Activated T-cell treated with anti-CD3 and anti-CD28 coated beads, Interleukin-2, amount 50 U/mL, for 24 hours (primary cell): ENCODE data around the gene TRMU.

Source experiments
- DNase-seq: peaks from one replicate; pipeline ENCODE4 v3.0.0-alpha.2; 2020
- H3K27ac Mint-ChIP-seq: 2 replicates; pipeline ENCODE4 v1.8.0; 2020; ENCODE audit warnings: mild to moderate bottlenecking, mixed read lengths
- H3K27me3 Mint-ChIP-seq: 2 replicates; pipeline ENCODE4 v1.8.0; 2020; ENCODE audit warnings: mixed read lengths
- H3K36me3 Mint-ChIP-seq: 2 replicates; pipeline ENCODE4 v1.8.0; 2020; ENCODE audit warnings: low read depth, mixed read lengths
- H3K4me1 Mint-ChIP-seq: 2 replicates; pipeline ENCODE4 v1.8.0; 2020; ENCODE audit warnings: low read depth, mixed read lengths
- H3K4me3 Mint-ChIP-seq: 2 replicates; pipeline ENCODE4 v1.8.0; 2020; ENCODE audit warnings: mild to moderate bottlenecking, moderate library complexity, mixed read lengths
- H3K9me3 Mint-ChIP-seq: 2 replicates; pipeline ENCODE4 v1.8.0; 2020; ENCODE audit warnings: mixed read lengths

The TRMU gene

DNA sequence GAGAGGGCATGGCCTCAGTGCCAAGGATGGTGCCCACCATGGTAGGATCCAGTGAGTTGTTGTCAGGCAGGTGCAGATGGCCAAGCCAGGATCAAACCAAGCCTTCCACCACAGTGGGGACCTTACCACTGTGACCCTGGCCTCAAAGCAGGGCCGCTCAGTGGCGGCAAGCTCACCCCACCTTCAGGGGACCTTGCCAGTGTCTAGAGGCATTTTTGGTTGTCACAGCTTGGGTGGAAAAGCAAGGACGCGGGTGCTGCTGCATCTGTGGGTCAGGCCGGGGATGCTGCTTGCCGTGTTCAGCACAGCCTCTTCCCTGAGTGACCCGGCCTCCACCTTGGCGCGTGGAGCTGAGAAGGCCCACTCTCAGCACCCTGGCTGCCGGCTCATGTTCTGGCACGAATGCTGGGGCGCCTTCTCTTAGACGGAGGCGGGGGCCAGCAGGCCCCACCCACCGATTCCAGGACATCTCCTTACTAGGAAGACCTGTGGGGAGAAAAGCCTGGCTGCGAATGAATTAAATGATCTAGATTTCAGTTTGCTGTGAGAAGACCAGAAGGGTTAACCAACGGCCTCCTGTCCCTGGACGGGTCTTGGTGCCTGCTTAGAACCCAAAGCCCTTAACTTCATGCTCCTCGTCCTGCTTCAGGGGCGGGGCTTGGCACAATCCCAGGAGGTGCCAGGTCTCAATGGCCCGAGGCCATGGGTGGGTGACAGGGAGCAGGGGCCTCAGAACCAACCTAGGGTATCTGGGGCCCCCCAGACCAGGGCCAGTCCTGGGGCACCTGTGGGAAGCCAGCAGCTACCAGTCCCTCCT, 18.9 kb downstream of the TRMU start:
- H3K9me3 Mint-ChIP-seq, result no peaks in the 10 kb centered on the region
- peaks cover 3% of the 10 kb centered on the region for H3K4me1 Mint-ChIP-seq
- H3K4me3 Mint-ChIP-seq, result no peak overlapping the region
- H3K27ac Mint-ChIP-seq, result peak overlapping the region; percentile 44
- H3K36me3 Mint-ChIP-seq, result peaks cover 95% of the 10 kb centered on the region
- no peak for DNase-seq
- no peaks in the 10 kb centered on the region for H3K27me3 Mint-ChIP-seq

DNA sequence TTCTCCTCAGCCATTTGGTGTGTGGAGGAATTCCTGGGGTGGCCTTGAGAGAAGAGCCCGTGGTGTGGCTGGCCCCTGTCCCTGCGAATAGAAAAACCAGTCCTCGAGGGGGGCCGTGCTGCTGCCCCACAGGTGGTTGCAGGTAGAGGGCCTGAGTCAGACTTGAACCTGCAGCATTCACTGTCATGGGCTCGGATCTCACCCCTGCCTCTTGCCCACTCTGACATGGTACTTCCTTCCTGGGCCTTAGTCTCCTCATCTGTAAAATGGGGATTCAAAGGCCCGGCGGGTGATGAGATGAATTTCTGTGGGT, 19.4 kb downstream of the TRMU start:
- H3K9me3 Mint-ChIP-seq, result no peaks in the 10 kb centered on the region
- DNase-seq, result no peak
- H3K36me3 Mint-ChIP-seq, result peaks cover 94% of the 10 kb centered on the region
- H3K27ac Mint-ChIP-seq, result no peak overlapping the region
- H3K4me1 Mint-ChIP-seq, result peaks cover 3% of the 10 kb centered on the region
- H3K4me3 Mint-ChIP-seq, result no peak overlapping the region
- no peaks in the 10 kb centered on the region for H3K27me3 Mint-ChIP-seq

DNA sequence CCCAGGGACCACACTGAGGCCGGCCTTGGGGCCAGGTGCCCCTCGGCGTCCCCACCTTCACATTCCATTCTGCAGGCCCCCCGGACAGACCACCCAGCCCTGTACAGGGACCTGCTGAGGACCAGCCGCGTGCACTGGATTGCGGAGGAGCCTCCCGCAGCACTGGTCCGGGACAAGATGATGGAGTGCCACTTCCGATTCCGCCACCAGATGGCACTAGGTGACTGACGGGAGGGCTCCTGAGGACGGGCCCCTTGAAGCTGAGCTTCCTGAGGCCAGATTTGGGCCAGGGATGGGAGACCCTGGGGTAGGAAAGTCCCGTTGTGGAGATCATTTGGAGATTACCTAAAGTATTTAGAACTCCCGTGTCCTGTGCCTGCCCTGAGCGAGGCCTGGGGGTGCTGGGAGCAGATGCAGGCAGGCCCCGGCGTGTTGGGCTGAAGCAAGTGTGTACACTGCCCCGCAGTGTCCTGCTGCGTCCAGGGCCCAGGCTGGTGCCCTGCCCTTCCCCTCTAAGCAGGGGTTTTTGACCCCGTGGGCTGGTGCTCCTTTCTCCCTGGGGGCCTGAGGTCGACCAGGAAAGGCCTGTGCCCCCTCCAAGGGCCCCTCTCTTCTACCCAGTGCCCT, 20.0 kb downstream of the TRMU start:
- Mint-ChIP-seq H3K36me3 (peaks cover 89% of the 10 kb centered on the region), H3K9me3 (no peaks in the 10 kb centered on the region), H3K27ac (no peak overlapping the region), H3K4me1 (peaks cover 3% of the 10 kb centered on the region), H3K27me3 (no peaks in the 10 kb centered on the region), H3K4me3 (no peak overlapping the region)
- peak; percentile 73 for DNase-seq

DNA sequence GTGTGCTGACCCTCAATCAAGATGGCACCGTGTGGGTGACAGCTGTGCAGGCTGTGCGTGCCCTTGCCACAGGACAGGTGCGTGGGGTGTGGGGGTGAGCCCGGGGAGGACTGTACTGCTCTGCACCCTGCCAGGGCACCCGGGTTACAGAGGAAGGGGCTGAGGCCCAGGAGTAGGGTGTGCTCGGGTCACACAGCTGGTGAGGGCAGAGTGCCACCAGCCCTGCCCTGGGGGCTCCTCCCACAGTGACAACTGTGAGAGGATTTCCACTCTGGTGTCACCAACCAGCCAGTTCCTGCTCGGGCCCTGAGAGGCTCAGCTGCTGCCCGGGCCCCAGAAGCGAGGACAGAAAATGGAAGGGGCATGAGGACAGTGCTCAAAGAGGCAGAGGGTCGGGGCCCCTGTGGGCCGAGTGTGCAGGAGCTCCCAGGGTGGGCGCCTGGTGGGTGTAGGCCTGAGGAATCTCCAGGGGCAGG, 20.5 kb downstream of the TRMU start:
- H3K27ac Mint-ChIP-seq, result no peak overlapping the region
- peaks cover 3% of the 10 kb centered on the region for H3K4me1 Mint-ChIP-seq
- H3K36me3 Mint-ChIP-seq, result peaks cover 84% of the 10 kb centered on the region
- no peak overlapping the region for H3K4me3 Mint-ChIP-seq
- no peak for DNase-seq
- H3K9me3 Mint-ChIP-seq, result no peaks in the 10 kb centered on the region
- no peaks in the 10 kb centered on the region for H3K27me3 Mint-ChIP-seq

- Mint-ChIP-seq H3K9me3 (no peaks in the 10 kb centered on the region), H3K4me1 (peaks cover 3% of the 10 kb centered on the region), H3K27ac (no peak overlapping the region), H3K36me3 (peaks cover 76% of the 10 kb centered on the region), H3K4me3 (no peak overlapping the region), H3K27me3 (no peaks in the 10 kb centered on the region)
- no peak for DNase-seq
Observed at GRCh38 chr22:46356496-46357480, 21.3 kb downstream of the TRMU start.

DNA sequence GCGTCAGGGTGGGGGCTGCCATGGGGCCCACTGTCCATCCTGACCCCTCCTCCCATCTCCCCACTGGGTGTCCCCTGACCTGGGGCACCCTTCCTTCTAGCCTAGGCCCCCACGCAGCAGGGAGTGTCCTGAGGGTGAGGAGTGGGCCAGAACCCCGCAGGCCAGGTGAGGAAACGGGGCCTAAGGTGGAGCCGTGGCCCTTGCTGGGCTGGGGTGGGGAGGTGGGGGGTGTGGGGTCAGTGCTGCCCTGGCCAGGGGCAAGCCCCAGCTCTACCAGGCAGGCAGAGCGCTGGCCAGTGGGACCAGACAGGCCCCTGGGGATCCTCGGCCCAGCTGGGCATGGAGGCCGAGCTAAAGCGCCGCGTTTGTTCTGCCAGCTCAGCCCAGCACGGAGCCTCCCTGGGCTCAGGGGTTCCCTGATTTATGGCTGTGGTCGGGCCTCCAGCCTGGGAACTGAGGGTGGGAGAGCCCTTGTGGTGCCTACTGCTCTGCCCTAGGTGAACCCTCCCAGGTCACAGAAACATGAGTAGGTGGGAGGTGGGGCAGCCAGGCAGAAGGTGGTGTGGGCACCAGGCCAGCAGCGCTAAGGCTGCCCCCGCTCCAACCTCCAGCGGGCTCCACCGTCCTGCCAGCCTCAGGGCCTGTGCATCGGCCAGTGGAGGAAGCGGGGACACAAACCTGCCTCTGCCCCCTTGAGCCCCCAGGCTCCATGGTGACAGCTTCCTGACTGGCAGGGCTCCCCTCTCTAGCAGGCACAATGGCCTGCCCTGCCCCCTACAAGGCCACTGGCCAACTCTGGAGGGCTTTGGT, 22.4 kb downstream of the TRMU start:
- no peak overlapping the region for H3K4me3 Mint-ChIP-seq

DNA sequence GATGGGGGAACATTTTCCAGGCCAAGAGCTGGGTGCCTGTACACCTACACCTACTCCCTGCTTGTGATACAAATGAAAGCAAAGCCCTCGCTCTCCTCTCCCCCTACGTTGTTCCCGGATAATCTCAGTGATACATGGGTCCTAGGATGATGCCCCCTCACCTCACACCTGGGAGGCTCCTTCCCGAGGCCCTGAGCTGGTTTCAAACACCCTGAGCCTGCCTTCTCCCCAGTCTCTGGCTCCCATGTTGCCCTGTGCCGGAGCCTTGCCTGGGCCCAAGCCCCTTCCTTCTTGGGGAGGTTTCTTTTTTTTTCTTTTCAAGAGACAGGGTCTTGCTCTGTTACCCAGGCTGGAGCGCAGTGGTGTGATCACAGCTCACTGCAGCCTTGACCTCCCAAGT, 23.3 kb downstream of the TRMU start:
- Mint-ChIP-seq H3K4me1 (no peaks in the 10 kb centered on the region), H3K4me3 (no peak overlapping the region), H3K27me3 (peaks cover 3% of the 10 kb centered on the region)

More for the DNA sequence above, 22.4 kb downstream of the TRMU start:
- peaks cover 65% of the 10 kb centered on the region for H3K36me3 Mint-ChIP-seq
- no peaks in the 10 kb centered on the region for H3K27me3 Mint-ChIP-seq
- H3K9me3 Mint-ChIP-seq, result no peaks in the 10 kb centered on the region
- no peaks in the 10 kb centered on the region for H3K4me1 Mint-ChIP-seq
- no peak overlapping the region for H3K27ac Mint-ChIP-seq
- DNase-seq, result no peak

GRCh38 chr22:46359362-46359761, 23.8 kb downstream of the TRMU start:
- peaks cover 3% of the 10 kb centered on the region for H3K27me3 Mint-ChIP-seq
- H3K9me3 Mint-ChIP-seq, result no peaks in the 10 kb centered on the region
- H3K4me1 Mint-ChIP-seq, result no peaks in the 10 kb centered on the region
- DNase-seq, result no peak
- no peak overlapping the region for H3K27ac Mint-ChIP-seq
- peaks cover 50% of the 10 kb centered on the region for H3K36me3 Mint-ChIP-seq
- no peak overlapping the region for H3K4me3 Mint-ChIP-seq

More for the DNA sequence above, 23.3 kb downstream of the TRMU start:
- DNase-seq, result no peak
- Mint-ChIP-seq H3K27ac (no peak overlapping the region), H3K36me3 (peaks cover 56% of the 10 kb centered on the region), H3K9me3 (no peaks in the 10 kb centered on the region)

- no peak overlapping the region for H3K27ac Mint-ChIP-seq
- no peak for DNase-seq
- no peaks in the 10 kb centered on the region for H3K4me1 Mint-ChIP-seq
- H3K9me3 Mint-ChIP-seq, result no peaks in the 10 kb centered on the region
- H3K27me3 Mint-ChIP-seq, result peaks cover 3% of the 10 kb centered on the region
- H3K36me3 Mint-ChIP-seq, result peaks cover 43% of the 10 kb centered on the region
- H3K4me3 Mint-ChIP-seq, result no peak overlapping the region
Observed at GRCh38 chr22:46360097-46360496, 24.6 kb downstream of the TRMU start.

- DNase-seq, result no peak
- Mint-ChIP-seq H3K27me3 (peaks cover 3% of the 10 kb centered on the region), H3K4me1 (no peaks in the 10 kb centered on the region), H3K9me3 (no peaks in the 10 kb centered on the region), H3K4me3 (no peak overlapping the region), H3K27ac (no peak overlapping the region), H3K36me3 (peaks cover 35% of the 10 kb centered on the region)
Observed at GRCh38 chr22:46360891-46361290, 25.4 kb downstream of the TRMU start.

DNA sequence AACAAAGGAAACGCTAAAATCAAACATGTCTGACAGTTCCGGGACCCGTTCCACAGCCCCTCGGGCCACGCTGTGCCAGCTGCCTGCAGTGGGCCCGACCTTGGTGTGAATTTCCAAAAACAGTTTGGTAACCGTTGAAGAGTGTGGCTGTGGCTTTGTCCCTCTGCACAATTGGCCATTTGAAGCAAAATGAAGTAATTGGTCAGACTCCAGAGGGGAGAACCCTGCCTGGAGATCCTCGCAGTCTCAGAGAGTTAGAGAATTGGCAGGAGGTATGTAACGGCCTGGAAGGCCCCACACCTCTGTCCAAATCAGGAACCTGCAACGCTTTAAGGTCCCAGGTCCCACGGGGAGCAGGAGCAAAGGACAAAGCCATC, 26.3 kb downstream of the TRMU start:
- peaks cover 3% of the 10 kb centered on the region for H3K27me3 Mint-ChIP-seq
- no peak overlapping the region for H3K4me3 Mint-ChIP-seq
- H3K9me3 Mint-ChIP-seq, result no peaks in the 10 kb centered on the region
- no peak for DNase-seq
- no peaks in the 10 kb centered on the region for H3K4me1 Mint-ChIP-seq
- H3K36me3 Mint-ChIP-seq, result peaks cover 26% of the 10 kb centered on the region
- no peak overlapping the region for H3K27ac Mint-ChIP-seq

DNA sequence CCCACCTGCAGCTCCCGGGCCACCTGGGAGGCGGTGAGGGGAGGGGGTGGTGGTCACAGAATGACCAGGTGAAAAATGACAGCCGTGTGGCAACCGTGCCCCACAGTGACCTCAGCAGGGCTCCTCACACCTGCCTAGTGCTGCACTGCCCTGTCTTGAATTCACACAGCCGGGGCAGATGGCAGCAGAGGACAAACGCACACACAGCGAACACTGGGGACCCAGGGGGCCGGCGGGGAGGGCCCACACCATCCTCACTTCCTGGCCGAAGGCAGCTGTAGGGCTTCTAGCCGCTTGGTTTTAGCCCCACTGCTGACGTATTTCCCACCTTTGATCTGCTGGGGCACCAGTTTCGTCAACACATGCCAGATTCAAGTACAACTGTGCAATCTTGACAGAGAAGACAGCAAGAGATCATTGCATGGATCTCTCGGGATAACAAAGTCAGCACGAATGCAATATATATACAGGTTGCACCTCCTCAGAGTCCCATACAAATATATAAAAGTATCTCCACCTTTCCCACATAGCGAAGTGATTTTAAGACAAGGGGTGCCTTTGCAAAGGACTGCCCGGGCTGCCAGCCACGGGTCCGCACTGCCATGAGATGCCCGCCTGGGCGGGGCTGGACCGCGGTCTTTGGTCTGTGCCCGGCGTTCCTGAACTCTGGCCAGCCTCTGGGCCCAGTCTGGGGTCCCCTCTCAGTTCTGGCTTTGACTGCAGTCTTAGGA, 26.9 kb downstream of the TRMU start:
- H3K36me3 Mint-ChIP-seq, result peaks cover 21% of the 10 kb centered on the region

DNA sequence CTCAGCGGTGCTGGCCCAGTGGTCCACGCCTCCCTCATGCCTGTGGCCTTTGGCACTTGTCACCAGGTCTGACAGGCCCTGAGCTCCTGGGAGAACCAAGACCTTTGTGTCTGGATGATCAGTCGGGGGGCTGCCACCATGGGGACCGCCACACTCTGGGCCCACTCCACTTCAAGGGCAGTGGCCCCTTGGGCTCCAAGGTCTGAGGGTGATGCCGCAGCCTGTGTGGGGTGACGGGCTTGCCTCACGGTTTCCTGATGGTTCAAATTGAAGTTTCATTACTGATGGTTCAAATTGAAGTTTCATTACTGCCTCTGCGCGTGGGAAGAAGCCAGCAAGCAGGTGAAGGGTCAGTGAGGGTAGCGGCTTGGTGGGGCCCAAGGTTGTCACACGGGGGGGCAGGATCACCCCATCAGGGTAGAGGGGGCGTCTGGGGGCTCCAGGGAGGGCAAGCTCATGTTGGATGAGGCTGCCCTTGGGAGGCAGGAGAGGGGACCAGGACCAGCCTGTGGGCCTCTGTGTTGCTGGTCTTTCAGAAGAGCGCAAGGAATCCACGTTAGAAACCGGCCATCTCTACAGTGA, 27.5 kb downstream of the TRMU start:
- H3K9me3 Mint-ChIP-seq, result no peaks in the 10 kb centered on the region
- DNase-seq, result no peak
- peaks cover 6% of the 10 kb centered on the region for H3K27me3 Mint-ChIP-seq
- no peak overlapping the region for H3K4me3 Mint-ChIP-seq
- H3K27ac Mint-ChIP-seq, result no peak overlapping the region
- peaks cover 18% of the 10 kb centered on the region for H3K36me3 Mint-ChIP-seq
- H3K4me1 Mint-ChIP-seq, result no peaks in the 10 kb centered on the region

More for the DNA sequence above, 26.9 kb downstream of the TRMU start:
- peaks cover 3% of the 10 kb centered on the region for H3K27me3 Mint-ChIP-seq
- H3K4me1 Mint-ChIP-seq, result no peaks in the 10 kb centered on the region
- no peak for DNase-seq
- no peaks in the 10 kb centered on the region for H3K9me3 Mint-ChIP-seq
- H3K27ac Mint-ChIP-seq, result no peak overlapping the region
- no peak overlapping the region for H3K4me3 Mint-ChIP-seq
